Astrocyte of the spinal cord (primary cell): ENCODE measurements around the gene ECSCR.

ENCODE experiments used
- DNase-seq: peaks from one replicate; pipeline ENCODE4 v3.0.0; 2011; ENCODE audit warnings: low read depth, low spot score
- H3K4me3 ChIP-seq: 2 replicates; pipeline ENCODE4 v1.5.1; 2011; ENCODE audit warnings: low read depth, mild to moderate bottlenecking, low read length, moderate library complexity
- CTCF ChIP-seq: IDR thresholded peaks from 2 replicates; pipeline ENCODE4 v1.5.1; 2012; ENCODE audit warnings: low read depth, mild to moderate bottlenecking, low read length, inconsistent platforms
- in situ Hi-C: cut with HindIII; loops from 2 replicates; pipeline ENCODE4 v1.10.0; 2017; ENCODE audit warnings: low sequenced_read_pairs

The ECSCR gene

GRCh38 chr5:139416651-139417050, 45.9 kb downstream of the ECSCR start:
- DNase-seq, result no peak
- in situ Hi-C loops, result loop anchor here (25.0 kb wide), 1 partner anchor 96 kb away; no protein-coding TSS in a partner anchor
- no peak overlapping the region for H3K4me3 ChIP-seq
- TF ChIP-seq CTCF, result no peak

- H3K4me3 ChIP-seq, result no peak overlapping the region
- in situ Hi-C loops, result loop anchor here (25.0 kb wide), 1 partner anchor 96 kb away; no protein-coding TSS in a partner anchor
- TF ChIP-seq CTCF, result no peak
- no peak for DNase-seq
Measured at GRCh38 chr5:139415869-139416268, 46.7 kb downstream of the ECSCR start.

GRCh38 chr5:139415221-139415861, 47.2 kb downstream of the ECSCR start:
- H3K4me3 ChIP-seq, result no peak overlapping the region
- in situ Hi-C loops, result loop anchor here (25.0 kb wide), 1 partner anchor 97 kb away; no protein-coding TSS in a partner anchor
- no peak for DNase-seq
- TF ChIP-seq CTCF, result no peak

GRCh38 chr5:139414581-139415130, 47.9 kb downstream of the ECSCR start:
- TF ChIP-seq CTCF, result no peak
- no peak overlapping the region for H3K4me3 ChIP-seq
- in situ Hi-C loops, result loop anchor here (25.0 kb wide), 1 partner anchor 98 kb away; no protein-coding TSS in a partner anchor
- no peak for DNase-seq

- TF ChIP-seq CTCF, result no peak
- H3K4me3 ChIP-seq, result no peak overlapping the region
- in situ Hi-C loops, result loop anchor here (25.0 kb wide), 1 partner anchor 98 kb away; no protein-coding TSS in a partner anchor
- DNase-seq, result no peak
Measured at GRCh38 chr5:139413963-139414362, 48.6 kb downstream of the ECSCR start.

- no peak for DNase-seq
- in situ Hi-C loops, result loop anchor here (25.0 kb wide), 1 partner anchor 99 kb away; no protein-coding TSS in a partner anchor
- TF ChIP-seq CTCF, result no peak
- no peak overlapping the region for H3K4me3 ChIP-seq
Measured at GRCh38 chr5:139413153-139413552, 49.4 kb downstream of the ECSCR start.
